Stimulated activated CD4-positive, alpha-beta T cell treated with anti-CD3 and anti-CD28 coated beads, Interleukin-4, amount 100 ng/mL, for 1 hour (primary cell): ENCODE measurements around the gene CTSV.
"Not testable (repeated sequence)": the region's sequence is repeated elsewhere in the genome, so short reads cannot be mapped to it uniquely, and the experiment has no call there.

ENCODE experiments used
- DNase-seq: peaks from one replicate; pipeline ENCODE4 v3.0.0-alpha.2; 2020

CTSV gene

DNA sequence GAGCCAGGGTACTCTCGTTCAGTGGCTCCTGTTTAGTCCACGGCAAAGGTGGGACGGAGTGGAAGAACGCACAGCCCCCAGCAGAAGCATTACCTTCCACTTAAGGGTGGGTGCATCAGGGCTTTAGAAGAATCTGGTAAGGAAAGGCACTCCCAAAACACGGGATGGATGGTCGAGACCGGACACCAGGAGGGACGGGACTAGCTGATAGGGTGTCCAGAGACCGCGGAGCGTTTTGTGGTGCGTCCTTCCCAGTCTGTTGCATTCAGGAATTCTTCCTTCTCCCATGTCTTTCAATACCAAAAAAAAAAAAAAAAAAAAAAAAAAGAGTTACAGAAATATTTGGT lies 545 bp upstream of the CTSV start:
- DNase-seq, result no peak

- DNase-seq, result not testable (repeated sequence)
These were observed 15.4 kb downstream of the CTSV start for GRCh38 chr9:97023505-97023904.

DNA sequence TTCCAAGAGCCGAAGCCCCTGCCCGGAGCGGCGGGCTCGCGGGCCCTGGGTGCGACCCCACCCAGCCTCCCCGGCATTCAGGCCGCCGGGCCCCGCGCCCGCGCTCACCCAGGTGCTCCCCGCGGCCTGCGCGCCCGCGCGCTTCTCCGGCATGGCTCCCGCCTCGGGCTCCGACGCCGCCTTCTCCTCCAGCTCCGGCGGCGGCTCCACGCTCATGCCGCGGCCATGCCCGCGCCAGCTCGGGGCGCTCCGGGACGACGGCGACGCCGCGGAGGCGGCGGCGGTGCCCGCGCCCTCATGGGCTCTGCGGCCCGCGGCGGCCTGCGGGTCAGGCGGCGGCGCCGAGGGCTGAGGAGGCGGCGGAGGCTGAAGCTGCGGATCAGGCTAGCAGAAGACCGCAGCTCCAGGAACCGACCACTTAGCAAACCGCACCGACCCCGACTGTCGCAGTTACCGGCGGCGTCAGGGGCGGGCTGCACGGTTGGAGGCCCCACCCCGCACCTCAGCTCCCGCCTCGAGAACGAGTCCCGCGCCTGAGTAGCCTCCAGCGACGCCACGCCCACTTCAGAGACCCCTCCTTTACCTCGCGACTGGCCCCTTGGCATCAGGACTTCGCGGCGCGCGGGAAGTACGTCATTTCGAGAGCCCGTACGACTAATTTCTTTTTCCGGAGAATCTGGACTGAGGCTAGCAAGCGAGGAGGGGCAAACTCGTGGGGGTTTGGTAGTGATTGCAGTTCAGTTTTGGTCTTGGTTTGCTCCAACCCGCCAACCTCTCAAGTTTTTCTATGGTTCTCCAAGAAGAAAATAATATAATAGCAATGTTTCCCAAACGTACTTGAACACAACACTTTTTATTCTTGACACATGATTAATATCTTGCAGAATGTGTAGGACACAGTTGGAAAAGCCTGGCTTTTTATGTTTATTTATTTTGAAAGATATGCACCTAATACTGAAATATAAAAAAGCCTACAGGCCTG lies 25.5 kb downstream of the CTSV start:
- peak; percentile 69 for DNase-seq

- not testable (repeated sequence) for DNase-seq
These were observed 26.3 kb downstream of the CTSV start for GRCh38 chr9:97012617-97013016.

DNA sequence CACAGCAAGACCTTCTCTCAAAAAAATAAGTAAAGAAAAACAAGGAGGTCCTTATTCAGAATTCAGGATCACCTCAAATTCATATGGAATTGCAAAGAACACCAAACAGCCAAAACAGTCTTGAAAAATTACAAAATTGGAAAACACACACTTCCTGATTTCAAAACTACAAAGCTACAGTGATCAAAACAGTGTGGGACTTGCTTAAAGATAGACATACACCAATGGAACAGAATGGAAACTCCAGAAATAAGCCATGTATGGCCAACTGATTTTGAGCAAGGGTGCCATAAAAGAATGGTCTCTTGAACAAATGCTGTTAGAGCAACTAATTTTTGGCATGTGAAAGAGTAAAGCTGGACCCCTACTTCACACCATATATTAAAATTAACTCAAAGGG lies 36.7 kb downstream of the CTSV start:
- DNase-seq, result not testable (repeated sequence)

DNA sequence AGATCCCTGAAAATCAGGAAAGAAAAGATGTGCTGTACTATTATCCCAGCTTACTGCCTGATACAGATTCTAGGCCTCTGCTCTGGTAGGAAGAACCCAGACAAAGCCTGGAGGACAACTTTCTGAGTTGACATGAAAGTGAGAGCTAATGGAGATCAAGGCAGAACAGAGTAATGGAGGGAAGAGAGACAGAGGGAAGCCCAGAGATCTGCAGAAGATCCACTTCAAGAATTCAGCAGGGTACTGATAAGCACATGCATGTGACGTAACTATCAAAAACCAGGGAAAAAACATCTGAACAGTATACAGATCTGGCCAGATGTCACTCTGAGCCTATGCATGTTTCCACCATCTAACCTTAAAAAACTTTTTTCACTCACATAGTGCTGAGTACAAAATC lies 37.6 kb downstream of the CTSV start:
- DNase-seq, result not testable (repeated sequence)

- DNase-seq, result not testable (repeated sequence)
These were observed 38.7 kb downstream of the CTSV start for GRCh38 chr9:97000139-97000787.

DNA sequence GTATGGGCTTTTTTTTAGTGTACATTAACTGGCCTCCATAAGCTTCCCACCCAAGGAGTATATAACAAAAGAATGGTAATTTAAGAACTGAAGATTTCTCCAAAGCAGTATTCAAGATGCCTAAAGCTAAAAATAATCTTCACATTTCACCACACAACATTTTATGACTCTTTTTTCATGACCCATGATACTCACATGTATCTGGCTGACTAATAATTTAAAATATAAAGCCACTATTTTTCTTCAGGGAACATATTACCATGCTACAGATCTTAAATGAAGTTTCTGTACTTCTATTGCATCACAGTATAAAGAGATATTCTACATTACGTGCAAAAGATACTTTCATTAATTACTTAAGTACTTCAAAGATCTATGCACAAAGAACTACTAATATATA lies 39.2 kb downstream of the CTSV start:
- not testable (repeated sequence) for DNase-seq

DNA sequence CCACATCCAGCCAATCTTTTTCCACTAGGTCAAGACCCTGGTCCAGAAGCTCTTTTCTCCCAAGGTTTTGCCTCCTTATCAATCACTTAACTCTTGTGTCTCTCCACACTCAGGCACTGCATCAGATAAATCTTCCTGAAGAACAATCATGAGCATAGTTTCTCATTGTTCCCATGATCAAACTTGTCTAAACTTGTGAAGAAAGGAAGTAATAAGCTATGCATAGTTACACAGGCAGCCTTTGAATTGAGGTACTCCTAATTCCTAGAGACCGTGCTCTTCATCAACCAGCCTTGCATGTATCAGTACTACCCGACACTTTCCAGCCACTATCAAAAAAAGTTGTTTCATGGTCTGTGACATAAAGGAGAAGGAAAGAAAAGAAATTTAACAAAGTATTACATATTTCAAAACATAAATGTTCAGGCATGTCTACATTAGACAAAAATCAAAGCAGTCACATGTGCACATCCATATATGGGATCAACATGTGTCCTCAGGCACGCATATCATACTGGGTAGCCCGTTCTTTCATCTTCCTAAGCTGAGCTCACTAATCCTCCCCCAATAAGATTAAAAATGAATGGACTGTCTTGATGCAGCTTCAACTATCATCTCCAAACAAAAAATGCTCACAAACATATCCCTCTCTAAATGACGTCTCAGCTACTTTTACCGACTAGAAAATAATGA lies 41.8 kb downstream of the CTSV start:
- not testable (repeated sequence) for DNase-seq

DNA sequence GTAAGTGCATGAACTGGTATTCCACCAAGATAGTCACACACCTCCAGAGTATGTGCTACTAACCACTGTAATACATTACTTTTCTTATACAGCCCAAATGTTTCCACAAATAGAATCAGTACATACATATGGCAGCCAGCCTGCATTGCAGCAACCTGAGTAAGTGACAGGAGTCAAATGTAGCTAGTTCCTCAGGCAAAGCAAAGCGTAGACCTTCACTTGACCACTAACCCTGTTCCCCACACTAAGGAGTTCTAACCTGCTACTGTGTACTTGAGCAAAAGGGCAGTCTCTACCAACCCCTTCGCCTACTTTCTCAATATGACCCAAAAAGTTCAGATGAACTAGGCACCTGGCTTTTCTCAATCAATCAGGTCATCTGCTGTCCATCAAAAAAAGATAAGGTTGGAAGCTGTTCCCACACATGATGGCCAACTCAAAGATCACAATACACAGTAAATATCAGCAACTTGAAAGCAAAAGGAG lies 44.4 kb downstream of the CTSV start:
- DNase-seq, result not testable (repeated sequence)

DNA sequence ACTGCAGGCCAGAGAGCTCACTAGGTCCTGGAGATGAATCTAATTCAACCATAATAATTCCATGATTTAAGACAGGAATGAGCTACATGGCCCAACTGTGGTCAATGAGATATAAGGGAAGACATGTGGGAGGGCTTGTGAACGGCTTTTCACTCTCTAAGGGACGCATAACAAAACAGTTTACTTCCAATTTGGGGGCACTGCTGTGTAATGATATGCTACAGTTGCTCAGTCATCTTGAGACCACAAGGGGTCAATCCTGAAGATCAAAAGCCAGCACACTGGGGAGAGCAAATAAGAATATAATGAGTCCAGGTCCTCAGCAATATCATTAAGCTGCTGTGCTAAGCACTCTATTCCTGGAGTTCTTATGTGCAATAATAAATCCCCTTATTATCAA lies 46.6 kb downstream of the CTSV start:
- DNase-seq, result not testable (repeated sequence)

- not testable (repeated sequence) for DNase-seq
These were observed 49.1 kb downstream of the CTSV start for GRCh38 chr9:96989747-96990318.

DNA sequence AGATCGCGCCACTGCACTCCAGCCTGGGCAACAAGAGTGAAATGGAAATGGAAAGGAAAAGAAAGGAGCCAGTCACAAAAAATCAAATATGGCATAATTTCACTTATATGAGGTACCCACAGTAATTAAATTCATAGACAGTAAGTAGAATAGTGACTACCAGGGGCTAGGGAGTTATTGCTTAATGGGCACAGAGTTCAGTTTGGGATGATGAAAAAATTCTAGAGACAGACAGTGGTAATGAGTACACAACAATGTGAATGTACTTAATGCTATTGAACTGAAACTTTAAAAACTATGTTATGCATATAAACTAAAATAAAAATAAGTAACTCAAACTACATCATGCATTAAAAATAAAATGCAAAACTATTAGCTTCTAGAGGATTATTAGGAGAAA lies 54.1 kb downstream of the CTSV start:
- not testable (repeated sequence) for DNase-seq

DNA sequence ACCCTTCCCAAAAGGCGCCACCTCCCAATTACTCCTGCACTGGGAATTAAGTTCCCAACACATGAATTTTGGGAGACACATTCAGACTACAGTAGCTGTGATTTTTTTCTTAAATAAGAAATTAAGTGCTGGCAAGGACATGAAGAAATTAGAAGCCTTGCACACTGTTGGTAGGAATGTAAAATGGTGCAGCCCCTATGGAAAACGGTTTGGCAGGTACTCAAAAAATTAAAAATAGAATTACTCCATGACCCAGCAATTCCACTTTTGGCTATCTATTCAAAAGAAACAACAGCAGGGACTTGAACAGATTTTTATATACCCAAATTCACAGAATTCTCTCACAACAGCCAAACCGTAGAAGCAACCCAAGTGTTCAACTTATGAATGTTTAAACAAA lies 54.8 kb downstream of the CTSV start:
- DNase-seq, result not testable (repeated sequence)

- not testable (repeated sequence) for DNase-seq
These were observed 55.3 kb downstream of the CTSV start for GRCh38 chr9:96983496-96984122.
